PFSK-1 (cell line): ENCODE measurements around the gene IFI27L1.

Source experiments
- FOXP2 ChIP-seq: optimal IDR thresholded peaks from 2 replicates; pipeline ENCODE3; 2011; ENCODE audit warnings: borderline replicate concordance, control low read depth, inconsistent platforms; ENCODE audit not compliant: insufficient read depth; ENCODE audit errors: extremely low read length, extremely low read depth
- POLR2AphosphoS5 ChIP-seq: IDR thresholded peaks from 2 replicates; pipeline ENCODE4 v1.6.1; 2012; ENCODE audit warnings: low read depth, mild to moderate bottlenecking, control low read depth, low read length, moderate library complexity
- REST ChIP-seq, 2 experiments: IDR thresholded peaks; 2 replicates each; pipeline versions ENCODE4 v1.6.1 to v1.8.0; 2011 to 2012; ENCODE audit warnings: low read depth in 2 of 2, low read length in 2 of 2, control low read depth in 1 of 2, inconsistent platforms in 1 of 2, mild to moderate bottlenecking in 1 of 2, moderate library complexity in 1 of 2; ENCODE audit not compliant: insufficient read depth in 1 of 2
- SIN3A ChIP-seq: IDR thresholded peaks from 2 replicates; pipeline ENCODE4 v1.6.1; 2012; ENCODE audit warnings: mild to moderate bottlenecking, low read length, moderate library complexity, borderline replicate concordance; ENCODE audit not compliant: insufficient read depth

GRCh38 chr14:94058128-94058673 lies 22.9 kb upstream of the IFI27L1 start:
- no peak for TF ChIP-seq SIN3A
- no peak for TF ChIP-seq POLR2AphosphoS5
- no peak for TF ChIP-seq FOXP2
- no peak for TF ChIP-seq REST (IDR thresholded peaks at IDR 0.05; ENCODE audit: insufficient read depth in 1 of 2, low read depth in 2 of 2, low read length in 2 of 2)
